Measurements from ENCODE around the gene GLG1.
"Not testable (repeated sequence)": the region's sequence is repeated elsewhere in the genome, so short reads cannot be mapped to it uniquely, and the experiment has no call there.

The GLG1 gene

DNA sequence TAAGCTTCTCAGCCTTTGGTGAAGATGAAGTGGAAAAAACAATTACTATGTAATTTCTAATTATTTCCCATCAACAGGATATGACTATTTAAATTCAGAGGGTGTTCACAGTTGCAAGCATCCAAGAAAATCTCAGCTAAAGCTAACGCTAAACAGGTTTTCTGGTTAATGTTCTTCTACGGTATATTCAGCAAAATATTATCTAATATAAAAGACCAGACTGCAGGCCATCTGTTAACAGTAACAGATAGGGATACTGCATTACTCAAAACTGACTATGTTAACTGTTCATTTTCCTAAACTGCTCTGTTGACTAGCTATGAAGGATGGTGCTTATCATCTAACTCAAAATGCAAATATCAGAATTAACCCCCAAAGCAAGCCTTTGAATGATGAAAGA lies 32.8 kb downstream of the GLG1 start:
- DNase-seq = no peak

- DNase-seq = no peak
Measured at GRCh38 chr16:74573622-74574021, 33.3 kb downstream of the GLG1 start.

GRCh38 chr16:74570412-74571301 lies 36.3 kb downstream of the GLG1 start:
- DNase-seq = no peak

DNA sequence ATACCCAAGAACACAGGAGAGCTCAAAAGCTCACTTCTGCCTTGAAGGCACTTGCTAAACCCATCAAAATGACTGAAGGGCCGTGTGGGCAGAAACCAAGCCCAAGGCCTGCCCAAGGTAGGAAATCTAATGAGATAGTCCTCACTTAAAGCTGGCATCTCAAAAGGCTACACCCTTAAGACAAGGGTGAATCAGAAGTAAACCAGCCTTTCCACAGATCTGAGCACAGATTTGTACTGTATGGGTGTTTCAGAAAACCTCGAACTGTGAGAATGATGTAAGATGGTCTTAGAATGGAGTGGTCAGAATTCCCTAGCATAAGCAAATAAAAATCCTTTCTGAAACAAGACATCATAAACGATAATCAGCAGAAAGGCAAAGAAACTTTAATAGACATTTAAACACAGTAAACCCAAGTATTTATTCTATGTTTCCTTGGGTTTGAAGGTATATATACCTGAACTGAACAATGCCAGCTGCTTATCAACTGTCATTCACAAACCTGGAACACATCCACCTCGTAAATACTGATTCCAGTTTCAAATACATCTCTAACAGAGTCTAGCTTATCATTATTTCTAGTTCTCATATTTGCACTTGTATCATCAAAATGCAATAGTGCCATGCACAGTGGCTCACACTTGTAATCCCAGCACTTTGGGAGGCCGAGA lies 37.8 kb downstream of the GLG1 start:
- peak; percentile 44 for DNase-seq

DNA sequence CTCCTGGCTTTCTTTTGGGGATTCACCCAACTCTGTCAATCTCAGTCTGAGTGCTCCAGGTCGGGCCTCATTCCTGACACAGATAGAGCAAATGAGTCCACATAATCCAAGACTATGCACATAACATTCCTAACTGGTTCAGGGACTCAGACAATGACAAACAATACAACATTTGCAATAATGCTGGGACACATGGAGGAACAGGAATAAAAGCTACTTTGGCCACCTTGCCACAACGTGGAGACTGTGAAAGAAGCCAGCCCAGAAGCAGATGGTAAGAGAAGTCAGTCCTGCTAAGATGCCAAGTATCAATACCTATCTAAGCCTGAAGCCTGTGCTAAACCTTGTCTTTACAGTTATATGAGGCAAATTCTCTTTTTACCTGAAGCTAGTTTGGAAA lies 39.0 kb downstream of the GLG1 start:
- DNase-seq = no peak

DNA sequence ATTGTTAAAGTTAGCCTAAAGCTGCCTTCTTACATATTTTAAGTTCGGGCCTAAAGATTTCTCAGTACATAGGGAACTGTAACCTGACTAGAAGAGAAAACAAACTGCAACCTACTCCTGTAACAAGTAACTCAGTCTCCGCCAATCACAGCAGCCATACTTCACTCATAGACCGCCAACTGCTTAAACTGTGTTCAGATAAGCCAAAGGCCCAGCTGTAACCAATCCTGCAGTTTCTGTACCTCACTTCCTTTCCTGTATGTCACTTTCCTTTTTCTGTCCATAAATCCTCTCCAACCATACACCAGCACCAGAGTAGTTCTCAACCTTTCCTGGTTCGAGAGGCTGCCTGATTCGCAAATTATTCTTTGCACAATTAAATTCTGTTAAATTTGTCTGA lies 41.5 kb downstream of the GLG1 start:
- no peak for DNase-seq

GRCh38 chr16:74564451-74564984 lies 42.4 kb downstream of the GLG1 start:
- no peak for DNase-seq

GRCh38 chr16:74563828-74564263 lies 43.1 kb downstream of the GLG1 start:
- peak; percentile 55 for DNase-seq

DNA sequence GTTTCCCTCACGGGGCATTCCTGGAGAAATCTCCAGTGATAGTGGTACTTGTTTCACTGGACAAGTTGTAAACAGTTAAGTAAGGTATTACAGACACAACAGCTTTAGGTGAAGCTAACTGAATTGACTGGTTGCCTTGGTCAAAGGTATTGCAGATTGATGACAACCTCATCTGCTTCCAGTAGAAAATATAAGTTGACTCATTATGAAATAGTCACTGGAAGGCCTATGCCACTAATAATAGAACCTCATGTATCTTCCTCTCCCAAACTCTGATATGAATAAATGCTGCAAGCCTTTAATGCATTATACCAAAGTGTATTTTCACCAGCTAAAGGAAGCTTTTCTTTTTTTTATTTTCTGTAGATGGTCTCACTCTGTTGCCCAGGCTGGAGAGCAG lies 44.8 kb downstream of the GLG1 start:
- DNase-seq = no peak

- no peak for DNase-seq
Measured at GRCh38 chr16:74561626-74562025, 45.3 kb downstream of the GLG1 start.

DNA sequence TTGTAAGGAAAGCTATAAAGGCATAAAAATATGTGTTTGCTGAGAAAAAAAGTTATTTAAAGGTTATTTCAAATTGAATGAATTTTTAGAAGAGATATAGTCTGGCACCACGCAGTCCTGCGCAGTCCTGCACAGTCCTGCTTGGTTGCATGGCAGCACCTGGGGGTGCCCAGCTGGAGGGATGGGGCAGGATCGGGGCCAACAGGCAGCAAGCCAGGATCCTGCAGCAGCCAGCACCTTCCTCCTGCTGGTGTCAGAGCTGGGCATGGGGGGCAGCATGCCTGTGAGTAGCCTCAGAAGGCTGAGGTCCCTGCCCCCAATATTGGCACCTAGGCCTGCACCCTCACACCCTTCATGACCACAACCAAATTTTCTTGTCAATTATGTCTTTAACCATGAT lies 46.0 kb downstream of the GLG1 start:
- no peak for DNase-seq

- DNase-seq = no peak
Measured at GRCh38 chr16:74558873-74559272, 48.0 kb downstream of the GLG1 start.

- DNase-seq = no peak
Measured at GRCh38 chr16:74557275-74557674, 49.6 kb downstream of the GLG1 start.

GRCh38 chr16:74556375-74556922 lies 50.5 kb downstream of the GLG1 start:
- DNase-seq = peak; percentile 36

DNA sequence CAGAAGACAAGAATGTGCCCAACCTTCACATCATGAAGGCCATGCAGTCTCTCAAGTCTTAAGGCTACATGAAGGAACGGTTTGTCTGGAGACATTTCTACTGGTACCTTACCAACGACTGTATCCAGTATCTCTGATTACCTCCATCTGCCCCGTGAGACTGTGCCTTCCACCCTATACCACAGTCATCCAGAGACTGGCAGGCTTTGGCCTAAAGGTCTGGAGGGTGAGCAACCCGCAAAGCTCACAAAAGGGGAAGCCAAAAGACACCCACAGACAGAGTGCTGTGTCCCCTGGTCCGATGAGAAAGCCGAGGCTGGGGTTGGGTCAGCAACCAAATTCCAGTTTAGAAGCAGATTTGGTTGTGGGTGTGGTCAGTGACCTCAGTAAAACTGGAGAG lies 54.6 kb downstream of the GLG1 start:
- not testable (repeated sequence) for DNase-seq

DNA sequence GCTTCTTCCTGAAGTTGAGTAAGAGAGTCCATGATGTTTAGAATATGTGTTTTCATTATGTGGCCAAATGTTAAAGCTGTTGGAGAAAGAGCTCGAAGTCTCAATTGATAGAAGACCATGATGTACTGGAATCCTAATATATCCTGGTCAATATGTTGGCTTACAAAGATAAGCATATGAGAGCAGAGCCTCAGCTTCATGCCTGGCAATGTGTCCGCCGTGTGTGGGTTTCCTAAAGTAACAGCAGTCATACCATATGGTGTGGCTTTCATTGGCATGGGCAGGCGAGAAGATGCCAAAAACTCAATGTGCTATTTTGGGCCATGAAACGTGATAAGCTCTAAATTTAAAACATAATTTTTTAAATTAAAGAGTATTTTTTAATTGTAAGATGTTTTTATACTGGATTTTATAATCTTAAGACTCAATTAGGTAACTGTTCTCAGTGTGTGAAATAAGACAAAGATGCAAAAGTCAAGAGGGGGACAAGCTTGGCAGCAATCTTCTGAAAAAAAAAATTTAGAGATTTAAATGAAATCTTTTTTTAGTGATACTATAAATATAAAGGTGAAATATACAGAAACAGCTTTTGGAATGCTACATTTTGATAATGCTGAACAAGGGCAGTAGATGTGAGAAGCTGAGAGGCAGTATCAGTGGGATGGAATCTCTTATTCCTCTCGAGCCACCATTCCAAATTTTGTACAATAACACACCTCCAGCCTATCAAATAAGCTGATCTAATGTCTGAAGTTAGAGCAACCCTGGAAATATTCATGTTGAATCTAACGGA lies 56.5 kb downstream of the GLG1 start:
- DNase-seq = not testable (repeated sequence)

DNA sequence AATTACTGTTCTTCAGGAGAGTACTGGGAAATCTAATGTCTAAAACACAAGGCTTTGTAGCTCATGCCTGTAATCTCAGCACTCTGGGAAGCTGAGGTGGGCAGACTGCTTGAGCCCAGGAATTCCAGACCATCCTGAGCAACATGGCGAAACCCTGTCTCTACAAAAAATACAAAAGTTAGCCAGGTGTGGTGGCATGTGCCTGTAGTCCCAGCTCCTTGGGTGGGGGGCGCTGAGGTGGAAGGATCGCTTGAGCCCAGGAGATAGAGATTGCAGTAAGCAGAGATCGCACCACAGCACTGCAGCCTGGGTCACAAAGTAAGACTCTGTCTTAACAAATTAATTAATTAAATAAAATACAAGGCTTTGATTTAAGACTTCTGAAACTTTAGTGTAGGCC lies 60.8 kb downstream of the GLG1 start:
- DNase-seq = not testable (repeated sequence)

GRCh38 chr16:74542911-74543578 lies 63.9 kb downstream of the GLG1 start:
- DNase-seq = not testable (repeated sequence)

- DNase-seq = not testable (repeated sequence)
Measured at GRCh38 chr16:74540663-74541062, 66.3 kb downstream of the GLG1 start.

- DNase-seq = not testable (repeated sequence)
Measured at GRCh38 chr16:74538801-74539200, 68.1 kb downstream of the GLG1 start.

GRCh38 chr16:74537746-74538145 lies 69.2 kb downstream of the GLG1 start:
- DNase-seq = not testable (repeated sequence)

DNA sequence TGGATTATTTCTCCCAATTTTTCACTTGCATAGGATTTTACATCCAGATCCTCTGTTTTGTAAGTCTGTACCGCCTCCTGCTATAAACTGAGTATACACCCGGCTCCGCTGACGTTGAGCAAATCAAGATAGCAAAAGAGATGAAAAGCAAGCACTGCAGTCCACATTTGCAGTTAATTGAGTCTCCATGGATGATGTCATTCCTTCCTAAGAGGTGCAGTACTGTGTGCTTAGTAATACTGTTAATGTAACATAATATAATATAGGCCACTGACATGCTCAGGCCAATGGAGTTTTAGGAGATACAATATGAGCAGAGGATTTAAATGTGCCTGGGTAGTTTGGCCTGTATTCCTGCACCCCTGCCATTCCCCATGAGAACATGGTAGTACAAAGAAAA lies 72.3 kb downstream of the GLG1 start:
- peak; percentile 47 for DNase-seq

Measured in fibroblast of skin of back (primary cell).